HepG2 (cell line): ENCODE measurements around the gene CD248. TPM values are rescaled to one million over a fixed set of nuclear protein-coding genes. Genes with fewer than 3 reads are reported as not detected.

ENCODE experiments used
- AGO1 ChIP-seq: fragments of 200-400 bp; formaldehyde crosslinking; IDR thresholded peaks from 2 replicates; pipeline ENCODE4 v1.6.1; 2017; ENCODE audit warnings: mild to moderate bottlenecking, low read depth, low read length, moderate library complexity; ENCODE audit not compliant: poor library complexity, severe bottlenecking
- AGO2 ChIP-seq: fragments of 200-400 bp; formaldehyde crosslinking; optimal IDR thresholded peaks from 2 replicates; pipeline ENCODE3; 2017; ENCODE audit warnings: mild to moderate bottlenecking, low read depth, low read length, moderate library complexity
- ATF1 ChIP-seq: IDR thresholded peaks from 2 replicates; pipeline ENCODE4 v1.6.1; 2016; ENCODE audit warnings: mild to moderate bottlenecking, control low read depth
- HMG20A ChIP-seq: IDR thresholded peaks from 2 replicates; pipeline ENCODE4 v1.6.1; 2016; ENCODE audit warnings: borderline replicate concordance
- IRX3 ChIP-seq: sonication (generic); formaldehyde crosslinking; IDR thresholded peaks from 2 replicates; pipeline ENCODE4 v1.8.1; 2023; ENCODE audit warnings: mild to moderate bottlenecking, low read depth, missing genetic modification reagents, borderline replicate concordance
- ISX ChIP-seq: sonication (generic); formaldehyde crosslinking; conservative IDR thresholded peaks from 2 replicates; pipeline ENCODE4 v1.5.0; 2020; ENCODE audit warnings: missing genetic modification reagents
- REPIN1 ChIP-seq: sonication (generic); formaldehyde crosslinking; IDR thresholded peaks from 2 replicates; pipeline ENCODE4 v1.8.0; 2022; ENCODE audit warnings: missing genetic modification reagents, low read depth, mild to moderate bottlenecking, borderline replicate concordance
- RNF2 ChIP-seq: fragments of 450-650 bp; conservative IDR thresholded peaks from 2 replicates; pipeline ENCODE4 v1.6.1; 2016; ENCODE audit warnings: low read depth
- SKIL ChIP-seq: sonication (generic); formaldehyde crosslinking; IDR thresholded peaks from 2 replicates; pipeline ENCODE4 v1.8.0; 2022; ENCODE audit warnings: missing genetic modification reagents, mild to moderate bottlenecking, moderate library complexity, borderline replicate concordance
- SP140L ChIP-seq: sonication (generic); formaldehyde crosslinking; IDR thresholded peaks from 2 replicates; pipeline ENCODE4 v1.4.0; 2020; ENCODE audit warnings: missing genetic modification reagents, borderline replicate concordance
- TBX3 ChIP-seq: fragments of 450-650 bp; IDR thresholded peaks from 2 replicates; pipeline ENCODE4 v1.6.1; 2017; ENCODE audit warnings: antibody characterized with exemption, mild to moderate bottlenecking, inconsistent platforms, borderline replicate concordance
- TGIF2 ChIP-seq: IDR thresholded peaks from 2 replicates; pipeline ENCODE4 v1.6.1; 2016; ENCODE audit warnings: control low read depth, missing compliant biosample characterization
- ZBTB14 ChIP-seq: sonication (generic); formaldehyde crosslinking; IDR thresholded peaks from 2 replicates; pipeline ENCODE4 v1.4.0; 2020; ENCODE audit warnings: missing genetic modification reagents
- ZNF354B ChIP-seq: sonication (generic); formaldehyde crosslinking; IDR thresholded peaks from 2 replicates; pipeline ENCODE4 v1.8.0; 2022; ENCODE audit warnings: mild to moderate bottlenecking, missing genetic modification reagents
- ZNF367 ChIP-seq: sonication (generic); formaldehyde crosslinking; IDR thresholded peaks from 2 replicates; pipeline ENCODE4 v1.4.0; 2020; ENCODE audit warnings: missing genetic modification reagents, borderline replicate concordance
- ZNF431 ChIP-seq: sonication (generic); formaldehyde crosslinking; IDR thresholded peaks from 2 replicates; pipeline ENCODE4 v1.9.0; 2022; ENCODE audit warnings: missing genetic modification reagents, low read depth, mild to moderate bottlenecking, borderline replicate concordance
- ZZZ3 ChIP-seq: sonication (generic); formaldehyde crosslinking; IDR thresholded peaks from 2 replicates; pipeline ENCODE4 v1.4.0; 2020; ENCODE audit warnings: missing genetic modification reagents, mild to moderate bottlenecking, borderline replicate concordance
- polyA plus RNA-seq, 8 experiments: library from polyadenylated mRNA; depleted of rRNA in 3 of 8; stranded (reverse) in 7 of 8; unstranded in 1 of 8; fragments of >200 nt; fragmentation: Illumina TruSeq in 4 of 8; extraction: Trizol in 4 of 8; gene quantifications; 2 replicates each; pipeline versions ENCODE4 v1.2.1 to v1.2.3, GENCODE V29; 2011 to 2016; ENCODE audit warnings: low read depth in 4 of 8, missing spikeins in 1 of 8, mixed read lengths in 1 of 8; ENCODE audit not compliant: insufficient read depth in 1 of 8
- total RNA-seq, 5 experiments: library from RNA; depleted of rRNA; stranded (reverse); fragments of >200 nt; fragmentation: Illumina TruSeq; extraction: Trizol; gene quantifications; 2 replicates each; pipeline ENCODE4 v1.2.3, GENCODE V29; 2016; ENCODE audit warnings: low read depth in 1 of 5
- TF ChIP-seq, protein P1 (sequence below), 2 experiments: sonication (generic) in 1 of 2; formaldehyde crosslinking in 1 of 2; IDR thresholded peaks; 2 replicates each; pipeline versions ENCODE4 v1.4.0 to v1.6.1; 2018 to 2020; ENCODE audit warnings: missing genetic modification reagents in 2 of 2, borderline replicate concordance in 1 of 2, low read depth in 1 of 2, mild to moderate bottlenecking in 1 of 2, missing biosample characterization in 1 of 2
- TF ChIP-seq, protein P2 (sequence below): sonication (generic); formaldehyde crosslinking; IDR thresholded peaks from 2 replicates; pipeline ENCODE4 v1.4.0; 2020; ENCODE audit warnings: missing genetic modification reagents, borderline replicate concordance

The CD248 gene
- total and polyA plus RNA-seq, 2 of the 13 experiments (the other 11 are each of a cell fraction or from before 2014, with no cell fraction given), result 0.25 to 0.35 TPM

DNA sequence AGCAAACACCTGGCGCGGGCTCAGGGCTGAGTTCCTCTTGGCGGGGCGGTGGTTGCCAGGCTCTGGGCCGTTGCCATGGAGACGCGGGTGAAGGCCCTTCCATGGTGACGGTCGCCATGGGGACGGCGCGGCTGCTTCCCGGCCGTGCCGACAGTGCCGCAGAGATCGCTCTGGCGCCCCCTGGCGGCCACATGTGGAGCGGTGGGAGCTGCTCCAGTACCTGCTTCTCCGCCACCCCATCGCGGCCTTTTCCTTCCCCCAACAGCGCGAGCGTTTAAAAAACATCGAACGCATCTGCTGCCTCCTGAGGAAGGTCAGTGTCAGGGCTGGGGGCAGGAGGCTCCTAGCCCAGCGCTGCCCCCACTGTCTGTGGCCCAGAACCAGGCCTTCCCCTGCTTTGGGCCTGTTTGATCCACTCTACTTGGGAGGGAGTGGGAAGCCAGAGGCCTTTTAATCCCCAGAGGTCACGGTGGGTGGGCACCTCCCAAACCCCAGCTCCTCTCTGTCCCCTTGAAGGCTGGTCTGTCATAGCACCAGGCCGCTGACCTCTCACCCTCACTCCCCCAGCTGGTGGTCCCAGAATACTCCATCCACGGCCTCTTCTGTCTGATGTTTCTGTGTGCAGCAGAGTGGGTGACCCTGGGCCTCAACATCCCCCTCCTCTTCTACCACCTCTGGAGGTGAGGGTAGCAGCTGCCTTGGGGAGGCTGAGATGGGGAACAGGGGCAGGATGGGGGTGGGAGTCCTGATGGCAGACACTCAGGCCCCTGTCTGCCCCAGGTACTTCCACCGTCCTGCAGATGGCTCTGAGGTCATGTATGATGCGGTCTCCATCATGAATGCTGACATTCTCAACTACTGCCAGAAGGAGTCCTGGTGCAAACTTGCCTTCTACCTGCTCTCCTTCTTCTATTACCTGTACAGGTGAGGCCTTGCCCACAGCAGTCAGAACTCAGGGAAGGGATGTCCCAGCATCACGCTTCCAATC is 34.1 kb downstream of the CD248 start (continued):
- TF ChIP-seq SKIL (CRISPR knock-in tag) (no peak), HMG20A (CRISPR knock-in tag) (no peak), ZZZ3 (CRISPR knock-in tag) (0 out of 2 replicates have a peak, but pooled peaks have one; percentile 25), ZNF367 (CRISPR knock-in tag) (no peak), AGO2 (peak; percentile 94), REPIN1 (no peak; the same call in 1 of the 2 replicates), SP140L (no peak), ZNF354B (CRISPR knock-in tag) (no peak), ISX (CRISPR knock-in tag) (no peak), TGIF2 (CRISPR knock-in tag) (peak; percentile 79), AGO1 (peak; percentile 95), RNF2 (no peak), IRX3 (CRISPR knock-in tag) (no peak), TBX3 (no peak), ATF1 (CRISPR knock-in tag) (no peak), ZBTB14 (CRISPR knock-in tag) (no peak), ZNF431 (CRISPR knock-in tag) (no peak)
- TF ChIP-seq, protein P1, sequence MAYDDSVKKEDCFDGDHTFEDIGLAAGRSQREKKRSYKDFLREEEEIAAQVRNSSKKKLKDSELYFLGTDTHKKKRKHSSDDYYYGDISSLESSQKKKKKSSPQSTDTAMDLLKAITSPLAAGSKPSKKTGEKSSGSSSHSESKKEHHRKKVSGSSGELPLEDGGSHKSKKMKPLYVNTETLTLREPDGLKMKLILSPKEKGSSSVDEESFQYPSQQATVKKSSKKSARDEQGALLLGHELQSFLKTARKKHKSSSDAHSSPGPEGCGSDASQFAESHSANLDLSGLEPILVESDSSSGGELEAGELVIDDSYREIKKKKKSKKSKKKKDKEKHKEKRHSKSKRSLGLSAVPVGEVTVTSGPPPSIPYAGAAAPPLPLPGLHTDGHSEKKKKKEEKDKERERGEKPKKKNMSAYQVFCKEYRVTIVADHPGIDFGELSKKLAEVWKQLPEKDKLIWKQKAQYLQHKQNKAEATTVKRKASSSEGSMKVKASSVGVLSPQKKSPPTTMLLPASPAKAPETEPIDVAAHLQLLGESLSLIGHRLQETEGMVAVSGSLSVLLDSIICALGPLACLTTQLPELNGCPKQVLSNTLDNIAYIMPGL (CRISPR knock-in tag; IDR thresholded peaks at IDR 0.05; ENCODE audit: borderline replicate concordance in 1 of 2, low read depth in 1 of 2), result peak in 1 of 2 experiments; percentile 41; a peak in 1 of 4 replicates
- TF ChIP-seq, protein P2, sequence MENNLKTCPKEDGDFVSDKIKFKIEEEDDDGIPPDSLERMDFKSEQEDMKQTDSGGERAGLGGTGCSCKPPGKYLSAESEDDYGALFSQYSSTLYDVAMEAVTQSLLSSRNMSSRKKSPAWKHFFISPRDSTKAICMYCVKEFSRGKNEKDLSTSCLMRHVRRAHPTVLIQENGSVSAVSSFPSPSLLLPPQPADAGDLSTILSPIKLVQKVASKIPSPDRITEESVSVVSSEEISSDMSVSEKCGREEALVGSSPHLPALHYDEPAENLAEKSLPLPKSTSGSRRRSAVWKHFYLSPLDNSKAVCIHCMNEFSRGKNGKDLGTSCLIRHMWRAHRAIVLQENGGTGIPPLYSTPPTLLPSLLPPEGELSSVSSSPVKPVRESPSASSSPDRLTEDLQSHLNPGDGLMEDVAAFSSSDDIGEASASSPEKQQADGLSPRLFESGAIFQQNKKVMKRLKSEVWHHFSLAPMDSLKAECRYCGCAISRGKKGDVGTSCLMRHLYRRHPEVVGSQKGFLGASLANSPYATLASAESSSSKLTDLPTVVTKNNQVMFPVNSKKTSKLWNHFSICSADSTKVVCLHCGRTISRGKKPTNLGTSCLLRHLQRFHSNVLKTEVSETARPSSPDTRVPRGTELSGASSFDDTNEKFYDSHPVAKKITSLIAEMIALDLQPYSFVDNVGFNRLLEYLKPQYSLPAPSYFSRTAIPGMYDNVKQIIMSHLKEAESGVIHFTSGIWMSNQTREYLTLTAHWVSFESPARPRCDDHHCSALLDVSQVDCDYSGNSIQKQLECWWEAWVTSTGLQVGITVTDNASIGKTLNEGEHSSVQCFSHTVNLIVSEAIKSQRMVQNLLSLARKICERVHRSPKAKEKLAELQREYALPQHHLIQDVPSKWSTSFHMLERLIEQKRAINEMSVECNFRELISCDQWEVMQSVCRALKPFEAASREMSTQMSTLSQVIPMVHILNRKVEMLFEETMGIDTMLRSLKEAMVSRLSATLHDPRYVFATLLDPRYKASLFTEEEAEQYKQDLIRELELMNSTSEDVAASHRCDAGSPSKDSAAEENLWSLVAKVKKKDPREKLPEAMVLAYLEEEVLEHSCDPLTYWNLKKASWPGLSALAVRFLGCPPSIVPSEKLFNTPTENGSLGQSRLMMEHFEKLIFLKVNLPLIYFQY, result no peak
